Thyroid gland (tissue), 4 donors: ENCODE results near the gene NR4A1. TPM values are rescaled to one million over a fixed set of nuclear protein-coding genes. Genes with fewer than 3 reads are reported as not detected.
"Not testable (repeated sequence)": the region's sequence is repeated elsewhere in the genome, so short reads cannot be mapped to it uniquely, and the experiment has no call there.

ENCODE experiments used
- DNase-seq, 2 donors: peaks; one replicate each; pipeline ENCODE4 v3.0.0-alpha.2; 2019
- H3K27ac ChIP-seq, 3 donors: fragments of 200-600 bp; sonication (generic); 1 replicate in 2 of 3; 2 replicates in 1 of 3; pipeline ENCODE4 v1.5.1; 2016 to 2019; ENCODE audit warnings: mild to moderate bottlenecking in 1 of 3, moderate library complexity in 1 of 3
- H3K27me3 ChIP-seq: fragments of 200-600 bp; sonication (generic); one replicate; pipeline ENCODE4 v1.5.1; 2019
- H3K36me3 ChIP-seq, 2 donors: fragments of 200-600 bp; sonication (generic); one replicate each; pipeline ENCODE4 v1.5.1; 2016 to 2019
- H3K4me1 ChIP-seq, 2 donors: fragments of 200-600 bp; sonication (generic); one replicate each; pipeline ENCODE4 v1.5.1; 2017 to 2019
- H3K4me3 ChIP-seq, 3 donors: fragments of 200-600 bp; sonication (generic); replicated peaks in 1 of 3; 1 replicate in 2 of 3; 2 replicates in 1 of 3; pipeline ENCODE4 v1.5.1; 2016; ENCODE audit warnings: mild to moderate bottlenecking in 1 of 3
- H3K9me3 ChIP-seq: fragments of 200-600 bp; sonication (generic); one replicate; pipeline ENCODE4 v1.5.1; 2017
- CTCF ChIP-seq, 6 experiments: fragments of 200-600 bp in 3 of 6; fragments of 450-650 bp in 3 of 6; sonication (generic) in 3 of 6; IDR thresholded peaks; one replicate each; pipeline ENCODE4 v1.5.1; 2016 to 2019; ENCODE audit warnings: antibody characterized with exemption in 6 of 6, mild to moderate bottlenecking in 2 of 6, inconsistent platforms in 1 of 6, moderate library complexity in 1 of 6
- POLR2A ChIP-seq, 2 donors: fragments of 450-650 bp; IDR thresholded peaks; one replicate each; pipeline ENCODE4 v1.6.1; 2017; ENCODE audit warnings: antibody characterized with exemption in 2 of 2, mild to moderate bottlenecking in 2 of 2, moderate library complexity in 1 of 2
- WGBS, 2 donors: methylation state at CpG; one replicate each; pipeline ENCODE4 v1.1.5; 2017; 5-methylcytosine and 5-hydroxymethylcytosine counted together
- intact Hi-C: fragments of 100-400 bp; cut with DNase I; formaldehyde crosslinking; loops from one replicate; pipeline ENCODE4 v1.15.1; 2023
- total RNA-seq, 4 donors: library from RNA; depleted of rRNA; stranded (reverse); fragments of >200 nt; gene quantifications; one replicate each; pipeline ENCODE4 v1.2.3, GENCODE V29; 2016

The NR4A1 gene
- total RNA-seq, 4 donors from 2014 or later: 46.3 to 156 (median 83.5) TPM

GRCh38 chr12:52093346-52093745 is 42.1 kb downstream of the NR4A1 start:
- no peak for TF ChIP-seq CTCF (IDR thresholded peaks at IDR 0.05)
- no peak for TF ChIP-seq POLR2A (IDR thresholded peaks at IDR 0.05)
- H3K9me3 ChIP-seq: no peaks in the 10 kb centered on the region
- H3K27me3 ChIP-seq: no peaks in the 10 kb centered on the region
- H3K36me3 ChIP-seq: no peaks in the 10 kb centered on the region
- peak in 1 of 2 donors; percentile 20 for DNase-seq
- no peak overlapping the region for H3K4me3 ChIP-seq
- intact Hi-C loops: no loop called here
- WGBS, 2 donors: 75 to 77% methylated on average over 7 of the region's 7 CpGs
- peak overlapping the region in 1 of 3 donors; percentile 56 for H3K27ac ChIP-seq
- peaks cover 11 to 14% of the 10 kb centered on the region in 2 donors for H3K4me1 ChIP-seq

DNA sequence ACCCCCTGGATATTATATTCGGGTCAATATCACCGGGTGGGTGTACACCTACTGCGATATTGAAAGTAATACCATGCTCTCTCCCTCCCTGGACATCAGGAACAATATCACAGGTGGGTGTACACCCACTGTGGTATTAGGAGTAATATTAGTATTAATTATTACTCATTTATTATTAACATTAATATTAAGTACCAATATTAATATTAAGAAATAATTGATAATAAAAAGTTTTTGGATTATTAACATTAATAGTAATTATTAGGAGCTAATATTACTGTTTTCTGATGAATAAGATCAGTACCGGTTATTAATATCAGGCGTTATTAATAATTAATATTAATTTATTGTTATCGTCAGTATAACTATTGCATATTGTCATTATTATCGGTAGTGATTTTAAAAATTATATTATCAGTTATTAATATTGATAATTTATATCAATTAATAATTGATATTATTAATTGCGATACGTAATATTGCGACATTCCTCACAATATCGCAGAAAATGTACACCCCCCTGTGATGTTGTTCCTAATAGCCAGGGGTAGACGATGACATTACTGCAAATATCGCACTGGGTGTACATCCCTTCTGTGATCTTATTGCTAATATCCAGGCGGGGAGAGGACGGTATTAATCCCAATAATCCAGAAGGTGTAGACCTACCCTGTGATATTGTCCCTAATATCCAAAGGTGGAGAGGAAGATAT is 45.2 kb downstream of the NR4A1 start:
- TF ChIP-seq POLR2A (IDR thresholded peaks at IDR 0.05) (no peak), CTCF (IDR thresholded peaks at IDR 0.05) (no peak)
- Histone ChIP-seq H3K27me3 (no peaks in the 10 kb centered on the region), H3K27ac (no peak overlapping the region), H3K4me3 (no peak overlapping the region), H3K4me1 (peaks cover 8 to 10% of the 10 kb centered on the region in 2 donors), H3K9me3 (no peaks in the 10 kb centered on the region), H3K36me3 (no peaks in the 10 kb centered on the region)
- no peak for DNase-seq
- 93 to 94% methylated on average over 15 of the region's 15 CpGs for WGBS, 2 donors
- intact Hi-C loops: no loop called here

DNA sequence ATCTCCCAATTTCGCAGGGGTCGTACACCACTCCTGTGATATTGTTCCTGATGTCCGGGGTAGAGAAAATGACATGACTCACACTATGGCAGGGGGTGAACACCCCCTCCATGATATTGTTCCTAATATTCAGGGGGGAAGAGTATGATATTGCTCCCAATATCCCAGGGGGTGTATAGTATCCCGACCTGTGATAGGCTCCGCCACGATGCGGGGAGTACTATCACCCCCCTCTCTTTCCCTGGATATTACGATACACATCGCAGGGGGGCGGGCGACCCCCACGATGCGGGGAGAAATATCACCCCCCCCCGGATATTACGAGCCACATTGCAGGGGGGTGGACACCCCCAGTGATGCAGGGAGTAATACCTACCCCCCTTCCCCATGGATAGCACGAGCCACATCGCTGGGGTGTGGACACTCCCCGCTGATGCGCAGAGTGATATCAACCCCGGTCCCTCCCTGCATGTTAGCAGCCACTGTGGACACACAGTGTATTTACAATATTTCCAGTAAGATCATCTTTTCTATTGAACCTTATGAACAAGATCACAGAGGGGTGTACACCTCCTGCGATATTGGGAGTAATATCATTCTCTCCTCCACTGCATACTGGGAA is 45.9 kb downstream of the NR4A1 start:
- no peak for DNase-seq

GRCh38 chr12:52104431-52105089 is 53.3 kb downstream of the NR4A1 start:
- intact Hi-C loops, DNase-seq, H3K4me3 ChIP-seq, H3K27ac ChIP-seq, H3K9me3 ChIP-seq, H3K27me3 ChIP-seq, H3K36me3 ChIP-seq, H3K4me1 ChIP-seq: not testable (repeated sequence)
- WGBS, 2 donors: 77 to 78% methylated on average over 10 of the region's 10 CpGs

More for the DNA sequence above, 45.9 kb downstream of the NR4A1 start:
- Histone ChIP-seq H3K4me1 (peaks cover 7% of the 10 kb centered on the region in 2 donors), H3K4me3 (no peak overlapping the region), H3K9me3 (no peaks in the 10 kb centered on the region), H3K36me3 (no peaks in the 10 kb centered on the region), H3K27ac (no peak overlapping the region), H3K27me3 (no peaks in the 10 kb centered on the region)
- WGBS, 2 donors: 86 to 89% methylated on average over 18 to 21 of the region's 21 CpGs
- intact Hi-C loops: no loop called here
- TF ChIP-seq CTCF (IDR thresholded peaks at IDR 0.05) (no peak), POLR2A (IDR thresholded peaks at IDR 0.05) (no peak)

Other genes starting within 250 kb of the NR4A1 start
- gene FIGNL2, start 202.7 kb upstream of the NR4A1 start, total RNA-seq: 1 to 10 TPM in 2 of 4 donors, under 1 TPM in 2; 0.45 to 1.6 (median 1.1) TPM
- not detected for gene ANKRD33, start 163.3 kb upstream of the NR4A1 start, total RNA-seq
- 100 to 1,000 TPM in 2 of 4 donors, 10 to 100 TPM in 2; 61.9 to 133 (median 84.2) TPM for gene ACVRL1, start 143.9 kb upstream of the NR4A1 start, total RNA-seq
- gene ACVR1B, start 99.7 kb upstream of the NR4A1 start, total RNA-seq: 10 to 100 TPM; 13.7 to 19.9 (median 19.2) TPM
- gene TAMALIN, start 44.5 kb upstream of the NR4A1 start, total RNA-seq: 10 to 100 TPM in 3 of 4 donors, 1 to 10 TPM in 1; 9.8 to 20.8 (median 14.5) TPM
- 10 to 100 TPM; 40.7 to 61.1 (median 48.0) TPM for gene ATG101, start 18.5 kb downstream of the NR4A1 start, total RNA-seq
- gene SMIM41, start 28.3 kb downstream of the NR4A1 start, total RNA-seq: under 1 TPM in 1 of 4 donors, not detected in 3; 0.67 TPM
- gene KRT80, start 140.6 kb downstream of the NR4A1 start, total RNA-seq: 1 to 10 TPM in 1 of 4 donors, under 1 TPM in 1, not detected in 2; 0.34 to 1.6 TPM
- 100 to 1,000 TPM; 333 to 826 (median 460) TPM for gene KRT7, start 181.8 kb downstream of the NR4A1 start, total RNA-seq
- 1 to 10 TPM in 1 of 4 donors, under 1 TPM in 3; 0.13 to 1.1 (median 0.42) TPM for gene KRT86, start 223.2 kb downstream of the NR4A1 start, total RNA-seq
- gene KRT81, start 240.1 kb downstream of the NR4A1 start, total RNA-seq: under 1 TPM in 2 of 4 donors, not detected in 2; 0.11 to 0.71 TPM